A549 (cell line): ENCODE data around the gene PIWIL4.

ENCODE experiments used
- EP300 ChIP-seq, 2 experiments: fragments of >200 bp; sonication (Bioruptor Twin); formaldehyde crosslinking; IDR thresholded peaks; 2 replicates in 1 of 2; 3 replicates in 1 of 2; pipeline ENCODE4 v1.6.1; 2016 to 2017
- MAZ ChIP-seq: fragments of 150-350 bp; IDR thresholded peaks from 2 replicates; pipeline ENCODE4 v1.6.1; 2014; ENCODE audit warnings: antibody characterized with exemption, low read depth, low read length, borderline replicate concordance
- POLR2A ChIP-seq: IDR thresholded peaks from 2 replicates; pipeline ENCODE4 v1.6.1; 2012; ENCODE audit warnings: mild to moderate bottlenecking, low read length
- TF ChIP-seq, protein P1 (sequence below): fragments of >200 bp; sonication (Bioruptor Twin); formaldehyde crosslinking; IDR thresholded peaks from 3 replicates; pipeline ENCODE4 v1.5.1; 2016

DNA sequence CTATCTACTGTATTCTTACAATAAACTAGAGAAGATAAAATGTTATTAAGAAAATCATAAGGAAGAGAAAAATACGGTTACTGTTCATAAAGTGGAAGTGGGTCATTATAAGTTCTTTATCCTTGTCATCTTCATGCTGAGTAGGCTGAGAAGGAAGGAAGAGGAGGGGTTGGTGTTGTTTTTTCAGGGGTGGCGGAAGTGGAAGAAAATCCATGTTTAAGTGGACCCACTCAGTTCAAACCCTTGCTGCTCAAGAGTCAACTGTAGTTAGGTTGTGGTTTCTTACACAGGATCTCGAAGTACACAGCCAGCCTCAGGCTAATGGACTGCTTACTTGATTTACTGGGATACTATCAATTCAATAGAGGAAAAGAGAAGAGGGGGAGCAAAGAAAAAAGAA, 63.1 kb downstream of the PIWIL4 start:
- TF ChIP-seq MAZ, result no peak
- TF ChIP-seq, protein P1, sequence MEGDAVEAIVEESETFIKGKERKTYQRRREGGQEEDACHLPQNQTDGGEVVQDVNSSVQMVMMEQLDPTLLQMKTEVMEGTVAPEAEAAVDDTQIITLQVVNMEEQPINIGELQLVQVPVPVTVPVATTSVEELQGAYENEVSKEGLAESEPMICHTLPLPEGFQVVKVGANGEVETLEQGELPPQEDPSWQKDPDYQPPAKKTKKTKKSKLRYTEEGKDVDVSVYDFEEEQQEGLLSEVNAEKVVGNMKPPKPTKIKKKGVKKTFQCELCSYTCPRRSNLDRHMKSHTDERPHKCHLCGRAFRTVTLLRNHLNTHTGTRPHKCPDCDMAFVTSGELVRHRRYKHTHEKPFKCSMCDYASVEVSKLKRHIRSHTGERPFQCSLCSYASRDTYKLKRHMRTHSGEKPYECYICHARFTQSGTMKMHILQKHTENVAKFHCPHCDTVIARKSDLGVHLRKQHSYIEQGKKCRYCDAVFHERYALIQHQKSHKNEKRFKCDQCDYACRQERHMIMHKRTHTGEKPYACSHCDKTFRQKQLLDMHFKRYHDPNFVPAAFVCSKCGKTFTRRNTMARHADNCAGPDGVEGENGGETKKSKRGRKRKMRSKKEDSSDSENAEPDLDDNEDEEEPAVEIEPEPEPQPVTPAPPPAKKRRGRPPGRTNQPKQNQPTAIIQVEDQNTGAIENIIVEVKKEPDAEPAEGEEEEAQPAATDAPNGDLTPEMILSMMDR, result no peak
- no peak for TF ChIP-seq POLR2A
- no peak for TF ChIP-seq EP300 (IDR thresholded peaks at IDR 0.05)
